Measurements from ENCODE around the gene ACRBP.

GRCh38 chr12:6592087-6592486 is 55.1 kb downstream of the ACRBP start:
- no peak for TF ChIP-seq POLR2AphosphoS5 (IDR thresholded peaks at IDR 0.05; ENCODE audit: low read depth, low read length)
- TF ChIP-seq TAF1 (IDR thresholded peaks at IDR 0.05; ENCODE audit: borderline replicate concordance, insufficient read depth, low read length) = no peak

All from PFSK-1 (cell line).